Liver (tissue), 9 donors: ENCODE results near the gene RNF149. TPM values are rescaled to one million over a fixed set of nuclear protein-coding genes. Genes with fewer than 3 reads are reported as not detected.
A peak's percentile ranks its signal among the peaks of the same experiment; 100 is the strongest.

Experiments
- DNase-seq: peaks from one replicate; pipeline ENCODE4 v3.0.0-alpha.2; 2017; ENCODE audit warnings: low spot score
- H3K27ac ChIP-seq, 2 donors: one replicate each; pipeline ENCODE4 v1.7.0; 2013; ENCODE audit warnings: inconsistent platforms in 2 of 2, low read length in 2 of 2, control low read depth in 1 of 2, low read depth in 1 of 2, mild to moderate bottlenecking in 1 of 2
- H3K27me3 ChIP-seq, 4 donors: one replicate each; pipeline versions ENCODE4 v1.6.1 to v1.7.0; 2013; ENCODE audit warnings: low read length in 3 of 4, inconsistent platforms in 1 of 4, mild to moderate bottlenecking in 1 of 4, moderate library complexity in 1 of 4; ENCODE audit not compliant: control insufficient read depth in 4 of 4, insufficient read depth in 4 of 4
- H3K36me3 ChIP-seq, 4 donors: one replicate each; pipeline versions ENCODE4 v1.6.1 to v1.7.0; 2013; ENCODE audit warnings: low read length in 3 of 4, mild to moderate bottlenecking in 3 of 4, low read depth in 1 of 4, moderate library complexity in 1 of 4; ENCODE audit not compliant: control insufficient read depth in 4 of 4, insufficient read depth in 3 of 4
- H3K4me1 ChIP-seq, 4 donors: one replicate each; pipeline versions ENCODE4 v1.6.1 to v1.7.0; 2013; ENCODE audit warnings: low read length in 3 of 4, mild to moderate bottlenecking in 3 of 4, moderate library complexity in 1 of 4; ENCODE audit not compliant: control insufficient read depth in 4 of 4, insufficient read depth in 4 of 4
- H3K4me3 ChIP-seq, 3 donors: one replicate each; pipeline versions ENCODE4 v1.6.1 to v1.7.0; 2013; ENCODE audit warnings: low read length in 3 of 3, control low read depth in 1 of 3, low read depth in 1 of 3, mild to moderate bottlenecking in 1 of 3
- H3K9ac ChIP-seq, 2 donors: one replicate each; pipeline ENCODE4 v1.7.0; 2013; ENCODE audit warnings: low read length in 2 of 2, mild to moderate bottlenecking in 2 of 2, moderate library complexity in 2 of 2, control low read depth in 1 of 2, low read depth in 1 of 2
- H3K9me3 ChIP-seq, 4 donors: one replicate each; pipeline versions ENCODE4 v1.6.1 to v1.7.0; 2013; ENCODE audit warnings: low read length in 3 of 4; ENCODE audit not compliant: control insufficient read depth in 4 of 4
- CTCF ChIP-seq: fragments of 150-350 bp; IDR thresholded peaks from 2 replicates; pipeline ENCODE4 v1.5.1; 2017; ENCODE audit warnings: improper control_type of control experiment, low read depth, low read length; ENCODE audit not compliant: missing input control
- EGR1 ChIP-seq, 2 donors: IDR thresholded peaks; 2 replicates each; pipeline ENCODE4 v1.6.1; 2016 to 2018; ENCODE audit warnings: antibody characterized with exemption in 2 of 2, low read depth in 2 of 2
- FOXA1 ChIP-seq: IDR thresholded peaks from 2 replicates; pipeline ENCODE4 v1.6.1; 2016; ENCODE audit warnings: antibody characterized with exemption
- FOXA2 ChIP-seq: IDR thresholded peaks from 2 replicates; pipeline ENCODE4 v1.6.1; 2016; ENCODE audit warnings: antibody characterized with exemption
- GABPA ChIP-seq, 2 donors: IDR thresholded peaks in 1 of 2; conservative IDR thresholded peaks in 1 of 2; 2 replicates each; pipeline ENCODE4 v1.6.1; 2016; ENCODE audit warnings: antibody characterized with exemption in 2 of 2, mild to moderate bottlenecking in 1 of 2, moderate library complexity in 1 of 2
- HNF4A ChIP-seq, 2 donors: conservative IDR thresholded peaks; 2 replicates each; pipeline ENCODE4 v1.6.1; 2016; ENCODE audit warnings: antibody characterized with exemption in 2 of 2, mild to moderate bottlenecking in 2 of 2
- HNF4G ChIP-seq: IDR thresholded peaks from 2 replicates; pipeline ENCODE4 v1.6.1; 2016; ENCODE audit warnings: antibody characterized with exemption
- JUND ChIP-seq, 2 donors: IDR thresholded peaks; 2 replicates each; pipeline ENCODE4 v1.6.1; 2016; ENCODE audit warnings: antibody characterized with exemption in 2 of 2
- MAX ChIP-seq: IDR thresholded peaks from 2 replicates; pipeline ENCODE4 v1.6.1; 2016; ENCODE audit warnings: antibody characterized with exemption
- NR2F2 ChIP-seq: IDR thresholded peaks from 2 replicates; pipeline ENCODE4 v1.6.1; 2016; ENCODE audit warnings: antibody characterized with exemption
- RAD21 ChIP-seq, 2 donors: IDR thresholded peaks; 2 replicates each; pipeline ENCODE4 v1.6.1; 2016; ENCODE audit warnings: antibody characterized with exemption in 2 of 2, mild to moderate bottlenecking in 2 of 2
- SP1 ChIP-seq: IDR thresholded peaks from 2 replicates; pipeline ENCODE4 v1.6.1; 2018; ENCODE audit warnings: antibody characterized with exemption, mild to moderate bottlenecking
- TAF1 ChIP-seq: conservative IDR thresholded peaks from 2 replicates; pipeline ENCODE4 v1.6.1; 2016; ENCODE audit warnings: antibody characterized with exemption, mild to moderate bottlenecking
- YY1 ChIP-seq: IDR thresholded peaks from 2 replicates; pipeline ENCODE4 v1.6.1; 2016; ENCODE audit warnings: antibody characterized with exemption, mild to moderate bottlenecking
- ZBTB33 ChIP-seq: IDR thresholded peaks from 2 replicates; pipeline ENCODE4 v1.6.1; 2016; ENCODE audit warnings: antibody characterized with exemption
- WGBS: extraction: QIAGEN DNeasy Blood & Tissue Kit; methylation state at CpG from one replicate; pipeline ENCODE4 v1.1.7; 2013; 5-methylcytosine and 5-hydroxymethylcytosine counted together
- polyA plus RNA-seq, 2 donors: library from polyadenylated mRNA; stranded (reverse) in 1 of 2; unstranded in 1 of 2; fragments of 200-250 nt in 1 of 2; fragments of >200 nt in 1 of 2; fragmentation: Nextera tagmentation in 1 of 2; extraction: Ambion mirVana in 1 of 2; gene quantifications; one replicate each; pipeline versions ENCODE4 v1.2.1 to v1.2.3, GENCODE V29; 2013 to 2015
- total RNA-seq, 2 donors: library from RNA; depleted of rRNA; stranded (reverse); fragments of >200 nt; gene quantifications; one replicate each; pipeline ENCODE4 v1.2.3, GENCODE V29; 2014
- TF ChIP-seq, protein P1 (sequence below): IDR thresholded peaks from 2 replicates; pipeline ENCODE4 v1.6.1; 2016; ENCODE audit warnings: antibody characterized with exemption
- donor health status: healthy.
- donor health status: healthy.
- donor health status: healthy.
- donor health status: healthy.
- donor health status: healthy.

The RNF149 gene
- total and polyA plus RNA-seq, 4 donors = 14.1 to 54.7 (median 29.1) TPM

DNA sequence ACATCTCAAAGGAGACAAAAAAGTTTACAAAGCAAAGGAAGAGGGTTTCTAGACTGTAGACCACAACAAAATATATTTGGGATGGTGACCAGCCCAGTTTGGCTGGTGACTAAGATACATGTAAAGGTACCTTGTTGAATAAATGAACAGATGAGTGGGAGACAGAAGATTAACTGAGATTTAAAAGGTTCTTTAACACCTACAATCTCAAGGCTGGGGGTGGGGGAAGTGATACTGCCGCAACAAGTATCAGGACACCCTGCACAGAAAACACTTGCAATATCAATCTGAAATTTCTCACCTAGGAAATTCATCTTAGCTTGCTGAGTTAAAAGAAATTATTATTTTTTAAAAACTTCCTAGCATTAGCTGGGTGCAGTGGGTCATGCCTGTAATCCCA lies 8.3 kb downstream of the RNF149 start:
- TF ChIP-seq FOXA1 (no peak), TAF1 (no peak), YY1 (no peak), FOXA2 (no peak), NR2F2 (no peak), CTCF (no peak), JUND (IDR thresholded peaks at IDR 0.05) (no peak), ZBTB33 (no peak), GABPA (IDR thresholded peaks at IDR 0.05 in 1 of 2, conservative IDR thresholded peaks at IDR 0.05 in 1 of 2) (no peak), SP1 (no peak)
- TF ChIP-seq, protein P1, sequence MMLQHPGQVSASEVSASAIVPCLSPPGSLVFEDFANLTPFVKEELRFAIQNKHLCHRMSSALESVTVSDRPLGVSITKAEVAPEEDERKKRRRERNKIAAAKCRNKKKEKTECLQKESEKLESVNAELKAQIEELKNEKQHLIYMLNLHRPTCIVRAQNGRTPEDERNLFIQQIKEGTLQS = no peak
- DNase-seq = no peak
- WGBS = 84% methylated on average over 1 of the region's 1 CpG
- H3K4me1 ChIP-seq = peaks cover 5 to 31% (median 13%) of the 10 kb centered on the region in 4 donors
- peak overlapping the region in 1 of 2 donors; percentile 47 for H3K27ac ChIP-seq
- no peaks in the 10 kb centered on the region for H3K27me3 ChIP-seq
- H3K4me3 ChIP-seq = no peak overlapping the region
- H3K9ac ChIP-seq = no peak overlapping the region
- H3K9me3 ChIP-seq = no peaks in the 10 kb centered on the region
- H3K36me3 ChIP-seq = no peaks in the 10 kb centered on the region

GRCh38 chr2:101299604-101300003 lies 8.9 kb downstream of the RNF149 start:
- WGBS = 49% methylated on average over 6 of the region's 6 CpGs
- H3K9ac ChIP-seq = no peak overlapping the region
- H3K27ac ChIP-seq = peak overlapping the region in 1 of 2 donors; percentile 47

DNA sequence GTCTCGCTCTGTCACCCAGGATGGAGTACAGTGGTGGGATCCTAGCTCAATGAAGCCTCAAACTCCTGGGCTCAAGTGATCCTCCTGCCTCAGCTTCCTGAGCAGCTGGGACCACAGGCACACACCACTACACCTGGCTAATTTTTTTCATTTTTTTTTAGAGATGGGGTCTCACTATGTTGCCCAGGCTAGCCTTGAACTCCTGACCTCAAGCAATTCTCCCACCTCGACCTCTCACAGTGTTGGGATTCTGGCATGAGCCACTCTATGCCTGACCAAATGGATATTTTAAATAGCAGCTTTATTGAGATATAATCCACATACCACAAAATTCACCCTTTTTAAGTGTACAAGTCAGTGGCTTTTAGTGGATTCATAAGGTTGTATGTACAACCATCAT lies 11.1 kb downstream of the RNF149 start:
- Histone ChIP-seq H3K36me3 (peaks cover 2 to 20% (median 9%) of the 10 kb centered on the region in 4 donors), H3K9ac (no peak overlapping the region), H3K27me3 (no peaks in the 10 kb centered on the region), H3K4me1 (peaks cover 0 to 18% (median 8%) of the 10 kb centered on the region in 4 donors), H3K27ac (no peak overlapping the region), H3K4me3 (no peak overlapping the region), H3K9me3 (no peaks in the 10 kb centered on the region)
- TF ChIP-seq CTCF (no peak), ZBTB33 (no peak), TAF1 (no peak), MAX (no peak), JUND (IDR thresholded peaks at IDR 0.05) (no peak), YY1 (no peak), RAD21 (IDR thresholded peaks at IDR 0.05) (no peak)
- no peak for DNase-seq
- 81% methylated on average over 2 of the region's 2 CpGs for WGBS

More at GRCh38 chr2:101299604-101300003, 8.9 kb downstream of the RNF149 start:
- Histone ChIP-seq H3K4me3 (no peak overlapping the region), H3K4me1 (peaks cover 5 to 28% (median 12%) of the 10 kb centered on the region in 4 donors), H3K36me3 (peaks cover 0 to 3% (median 0%) of the 10 kb centered on the region in 4 donors), H3K9me3 (no peaks in the 10 kb centered on the region), H3K27me3 (no peaks in the 10 kb centered on the region)
- TF ChIP-seq GABPA (IDR thresholded peaks at IDR 0.05 in 1 of 2, conservative IDR thresholded peaks at IDR 0.05 in 1 of 2) (no peak), RAD21 (IDR thresholded peaks at IDR 0.05) (no peak), EGR1 (IDR thresholded peaks at IDR 0.05; ENCODE audit: low read depth in 2 of 2) (no peak), HNF4G (peak; percentile 5), HNF4A (conservative IDR thresholded peaks at IDR 0.05) (peak; percentile 24 to 37)
- DNase-seq = no peak
